ENCODE data around the gene PRIMA1.

The PRIMA1 gene

GRCh38 chr14:93675651-93676050 is 112.6 kb downstream of the PRIMA1 start:
- no peak for DNase-seq (ENCODE audit: low read depth)

- DNase-seq (ENCODE audit: low read depth) = no peak
Measured at GRCh38 chr14:93674343-93674742, 113.9 kb downstream of the PRIMA1 start.

- DNase-seq (ENCODE audit: low read depth) = no peak
Measured at GRCh38 chr14:93669632-93670031, 118.7 kb downstream of the PRIMA1 start.

Measured in T follicular helper cell (primary cell).